Measurements from ENCODE around the gene WWC2.
A peak's percentile ranks its signal among the peaks of the same experiment; 100 is the strongest.

The WWC2 gene

GRCh38 chr4:183220236-183220635, 121.2 kb downstream of the WWC2 start:
- Histone ChIP-seq H3K4me1 (ENCODE audit: control insufficient read depth, insufficient read depth, low read length) (peaks cover 4% of the 10 kb centered on the region), H3K9me3 (ENCODE audit: control insufficient read depth, insufficient read depth, low read length) (no peaks in the 10 kb centered on the region), H3K27me3 (ENCODE audit: control insufficient read depth, insufficient read depth, low read length) (no peaks in the 10 kb centered on the region), H3K9ac (ENCODE audit: low read depth, low read length) (no peak overlapping the region), H3K36me3 (ENCODE audit: control insufficient read depth, insufficient read depth, low read length) (no peaks in the 10 kb centered on the region), H3K4me3 (ENCODE audit: low read depth, low read length) (no peak overlapping the region)

GRCh38 chr4:183223053-183223452, 124.0 kb downstream of the WWC2 start:
- Histone ChIP-seq H3K27me3 (ENCODE audit: control insufficient read depth, insufficient read depth, low read length) (no peaks in the 10 kb centered on the region), H3K4me1 (ENCODE audit: control insufficient read depth, insufficient read depth, low read length) (peaks cover 4% of the 10 kb centered on the region), H3K36me3 (ENCODE audit: control insufficient read depth, insufficient read depth, low read length) (no peaks in the 10 kb centered on the region), H3K4me3 (ENCODE audit: low read depth, low read length) (no peak overlapping the region), H3K9ac (ENCODE audit: low read depth, low read length) (no peak overlapping the region), H3K9me3 (ENCODE audit: control insufficient read depth, insufficient read depth, low read length) (no peaks in the 10 kb centered on the region)

- Histone ChIP-seq H3K9ac (ENCODE audit: low read depth, low read length) (no peak overlapping the region), H3K4me1 (ENCODE audit: control insufficient read depth, insufficient read depth, low read length) (peaks cover 4% of the 10 kb centered on the region), H3K9me3 (ENCODE audit: control insufficient read depth, insufficient read depth, low read length) (no peaks in the 10 kb centered on the region), H3K36me3 (ENCODE audit: control insufficient read depth, insufficient read depth, low read length) (no peaks in the 10 kb centered on the region), H3K27me3 (ENCODE audit: control insufficient read depth, insufficient read depth, low read length) (no peaks in the 10 kb centered on the region), H3K4me3 (ENCODE audit: low read depth, low read length) (no peak overlapping the region)
Observed at GRCh38 chr4:183229397-183229796, 130.3 kb downstream of the WWC2 start.

GRCh38 chr4:183240581-183241321, 141.7 kb downstream of the WWC2 start:
- Histone ChIP-seq H3K36me3 (ENCODE audit: control insufficient read depth, insufficient read depth, low read length) (peaks cover 4% of the 10 kb centered on the region), H3K4me3 (ENCODE audit: low read depth, low read length) (no peak overlapping the region), H3K27me3 (ENCODE audit: control insufficient read depth, insufficient read depth, low read length) (no peaks in the 10 kb centered on the region), H3K4me1 (ENCODE audit: control insufficient read depth, insufficient read depth, low read length) (peaks cover 12% of the 10 kb centered on the region), H3K9me3 (ENCODE audit: control insufficient read depth, insufficient read depth, low read length) (no peaks in the 10 kb centered on the region), H3K9ac (ENCODE audit: low read depth, low read length) (peak overlapping the region; percentile 17)

- peaks cover 5% of the 10 kb centered on the region for H3K36me3 ChIP-seq (ENCODE audit: control insufficient read depth, insufficient read depth, low read length)
- no peak overlapping the region for H3K9ac ChIP-seq (ENCODE audit: low read depth, low read length)
Observed at GRCh38 chr4:183241322-183241640, 142.2 kb downstream of the WWC2 start.

GRCh38 chr4:183241721-183242151, 142.7 kb downstream of the WWC2 start:
- H3K9me3 ChIP-seq (ENCODE audit: control insufficient read depth, insufficient read depth, low read length), result no peaks in the 10 kb centered on the region
- H3K36me3 ChIP-seq (ENCODE audit: control insufficient read depth, insufficient read depth, low read length), result peaks cover 5% of the 10 kb centered on the region
- H3K27me3 ChIP-seq (ENCODE audit: control insufficient read depth, insufficient read depth, low read length), result no peaks in the 10 kb centered on the region
- H3K4me3 ChIP-seq (ENCODE audit: low read depth, low read length), result no peak overlapping the region
- no peak overlapping the region for H3K9ac ChIP-seq (ENCODE audit: low read depth, low read length)
- peaks cover 12% of the 10 kb centered on the region for H3K4me1 ChIP-seq (ENCODE audit: control insufficient read depth, insufficient read depth, low read length)

More at GRCh38 chr4:183241322-183241640, 142.2 kb downstream of the WWC2 start:
- H3K4me3 ChIP-seq (ENCODE audit: low read depth, low read length), result no peak overlapping the region
- no peaks in the 10 kb centered on the region for H3K27me3 ChIP-seq (ENCODE audit: control insufficient read depth, insufficient read depth, low read length)
- H3K9me3 ChIP-seq (ENCODE audit: control insufficient read depth, insufficient read depth, low read length), result no peaks in the 10 kb centered on the region
- peaks cover 12% of the 10 kb centered on the region for H3K4me1 ChIP-seq (ENCODE audit: control insufficient read depth, insufficient read depth, low read length)

- Histone ChIP-seq H3K4me1 (ENCODE audit: control insufficient read depth, insufficient read depth, low read length) (peaks cover 12% of the 10 kb centered on the region), H3K9ac (ENCODE audit: low read depth, low read length) (no peak overlapping the region), H3K36me3 (ENCODE audit: control insufficient read depth, insufficient read depth, low read length) (peaks cover 5% of the 10 kb centered on the region), H3K4me3 (ENCODE audit: low read depth, low read length) (no peak overlapping the region), H3K27me3 (ENCODE audit: control insufficient read depth, insufficient read depth, low read length) (no peaks in the 10 kb centered on the region), H3K9me3 (ENCODE audit: control insufficient read depth, insufficient read depth, low read length) (no peaks in the 10 kb centered on the region)
Observed at GRCh38 chr4:183242291-183242690, 143.2 kb downstream of the WWC2 start.

- Histone ChIP-seq H3K9ac (ENCODE audit: low read depth, low read length) (no peak overlapping the region), H3K36me3 (ENCODE audit: control insufficient read depth, insufficient read depth, low read length) (peaks cover 5% of the 10 kb centered on the region), H3K4me1 (ENCODE audit: control insufficient read depth, insufficient read depth, low read length) (peaks cover 5% of the 10 kb centered on the region), H3K9me3 (ENCODE audit: control insufficient read depth, insufficient read depth, low read length) (no peaks in the 10 kb centered on the region), H3K27me3 (ENCODE audit: control insufficient read depth, insufficient read depth, low read length) (no peaks in the 10 kb centered on the region), H3K4me3 (ENCODE audit: low read depth, low read length) (no peak overlapping the region)
Observed at GRCh38 chr4:183244019-183244418, 145.0 kb downstream of the WWC2 start.

- Histone ChIP-seq H3K36me3 (ENCODE audit: control insufficient read depth, insufficient read depth, low read length) (peaks cover 5% of the 10 kb centered on the region), H3K9me3 (ENCODE audit: control insufficient read depth, insufficient read depth, low read length) (no peaks in the 10 kb centered on the region), H3K27me3 (ENCODE audit: control insufficient read depth, insufficient read depth, low read length) (no peaks in the 10 kb centered on the region), H3K4me3 (ENCODE audit: low read depth, low read length) (no peak overlapping the region), H3K9ac (ENCODE audit: low read depth, low read length) (no peak overlapping the region), H3K4me1 (ENCODE audit: control insufficient read depth, insufficient read depth, low read length) (peaks cover 5% of the 10 kb centered on the region)
Observed at GRCh38 chr4:183244506-183244905, 145.4 kb downstream of the WWC2 start.

- Histone ChIP-seq H3K27me3 (ENCODE audit: control insufficient read depth, insufficient read depth, low read length) (no peaks in the 10 kb centered on the region), H3K4me1 (ENCODE audit: control insufficient read depth, insufficient read depth, low read length) (no peaks in the 10 kb centered on the region), H3K4me3 (ENCODE audit: low read depth, low read length) (no peak overlapping the region), H3K9me3 (ENCODE audit: control insufficient read depth, insufficient read depth, low read length) (no peaks in the 10 kb centered on the region), H3K9ac (ENCODE audit: low read depth, low read length) (no peak overlapping the region), H3K36me3 (ENCODE audit: control insufficient read depth, insufficient read depth, low read length) (peaks cover 10% of the 10 kb centered on the region)
Observed at GRCh38 chr4:183248201-183248600, 149.1 kb downstream of the WWC2 start.

GRCh38 chr4:183249854-183250253, 150.8 kb downstream of the WWC2 start:
- Histone ChIP-seq H3K4me1 (ENCODE audit: control insufficient read depth, insufficient read depth, low read length) (no peaks in the 10 kb centered on the region), H3K9me3 (ENCODE audit: control insufficient read depth, insufficient read depth, low read length) (no peaks in the 10 kb centered on the region), H3K4me3 (ENCODE audit: low read depth, low read length) (no peak overlapping the region), H3K36me3 (ENCODE audit: control insufficient read depth, insufficient read depth, low read length) (peaks cover 14% of the 10 kb centered on the region), H3K9ac (ENCODE audit: low read depth, low read length) (no peak overlapping the region), H3K27me3 (ENCODE audit: control insufficient read depth, insufficient read depth, low read length) (no peaks in the 10 kb centered on the region)

GRCh38 chr4:183250831-183251230, 151.8 kb downstream of the WWC2 start:
- H3K36me3 ChIP-seq (ENCODE audit: control insufficient read depth, insufficient read depth, low read length), result peaks cover 9% of the 10 kb centered on the region
- H3K9ac ChIP-seq (ENCODE audit: low read depth, low read length), result no peak overlapping the region
- H3K9me3 ChIP-seq (ENCODE audit: control insufficient read depth, insufficient read depth, low read length), result no peaks in the 10 kb centered on the region

More at GRCh38 chr4:183250831-183251230, 151.8 kb downstream of the WWC2 start:
- Histone ChIP-seq H3K4me3 (ENCODE audit: low read depth, low read length) (no peak overlapping the region), H3K27me3 (ENCODE audit: control insufficient read depth, insufficient read depth, low read length) (no peaks in the 10 kb centered on the region), H3K4me1 (ENCODE audit: control insufficient read depth, insufficient read depth, low read length) (no peaks in the 10 kb centered on the region)

Measured in iPS-15b (cell line).